ENCODE results near the gene EHBP1. TPM values are rescaled to one million over a fixed set of nuclear protein-coding genes. Genes with fewer than 3 reads are reported as not detected.
"Not testable (repeated sequence)": the region's sequence is repeated elsewhere in the genome, so short reads cannot be mapped to it uniquely, and the experiment has no call there.

The EHBP1 gene
- total and polyA plus RNA-seq, 11 donors = 5.2 to 34.2 (median 18.1) TPM

DNA sequence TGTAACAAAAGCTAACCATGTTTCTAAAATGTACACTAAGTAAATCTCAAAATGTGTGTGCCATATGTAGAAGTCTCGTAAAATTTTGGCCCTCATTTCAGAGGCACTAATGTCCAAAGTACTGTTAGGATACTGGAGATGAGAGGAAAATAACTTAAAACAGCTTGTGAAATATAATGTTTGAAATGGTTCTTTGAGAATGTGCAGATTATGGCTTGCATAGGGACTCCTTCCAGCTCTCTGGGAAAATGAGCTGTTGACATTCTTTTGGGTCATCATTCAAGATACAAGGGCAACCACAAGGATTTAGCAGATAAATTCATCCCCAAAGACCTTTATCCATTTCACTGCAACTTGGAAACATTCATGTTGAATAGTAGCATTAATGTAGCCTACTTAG lies 307.0 kb downstream of the EHBP1 start:
- intact Hi-C loops (cut with DNase I) = no loop called here
- TF ChIP-seq POLR2A (IDR thresholded peaks at IDR 0.05) = no peak
- TF ChIP-seq, protein P1, sequence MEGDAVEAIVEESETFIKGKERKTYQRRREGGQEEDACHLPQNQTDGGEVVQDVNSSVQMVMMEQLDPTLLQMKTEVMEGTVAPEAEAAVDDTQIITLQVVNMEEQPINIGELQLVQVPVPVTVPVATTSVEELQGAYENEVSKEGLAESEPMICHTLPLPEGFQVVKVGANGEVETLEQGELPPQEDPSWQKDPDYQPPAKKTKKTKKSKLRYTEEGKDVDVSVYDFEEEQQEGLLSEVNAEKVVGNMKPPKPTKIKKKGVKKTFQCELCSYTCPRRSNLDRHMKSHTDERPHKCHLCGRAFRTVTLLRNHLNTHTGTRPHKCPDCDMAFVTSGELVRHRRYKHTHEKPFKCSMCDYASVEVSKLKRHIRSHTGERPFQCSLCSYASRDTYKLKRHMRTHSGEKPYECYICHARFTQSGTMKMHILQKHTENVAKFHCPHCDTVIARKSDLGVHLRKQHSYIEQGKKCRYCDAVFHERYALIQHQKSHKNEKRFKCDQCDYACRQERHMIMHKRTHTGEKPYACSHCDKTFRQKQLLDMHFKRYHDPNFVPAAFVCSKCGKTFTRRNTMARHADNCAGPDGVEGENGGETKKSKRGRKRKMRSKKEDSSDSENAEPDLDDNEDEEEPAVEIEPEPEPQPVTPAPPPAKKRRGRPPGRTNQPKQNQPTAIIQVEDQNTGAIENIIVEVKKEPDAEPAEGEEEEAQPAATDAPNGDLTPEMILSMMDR (IDR thresholded peaks at IDR 0.05) = no peak
- no peak overlapping the region for H3K4me3 ChIP-seq

DNA sequence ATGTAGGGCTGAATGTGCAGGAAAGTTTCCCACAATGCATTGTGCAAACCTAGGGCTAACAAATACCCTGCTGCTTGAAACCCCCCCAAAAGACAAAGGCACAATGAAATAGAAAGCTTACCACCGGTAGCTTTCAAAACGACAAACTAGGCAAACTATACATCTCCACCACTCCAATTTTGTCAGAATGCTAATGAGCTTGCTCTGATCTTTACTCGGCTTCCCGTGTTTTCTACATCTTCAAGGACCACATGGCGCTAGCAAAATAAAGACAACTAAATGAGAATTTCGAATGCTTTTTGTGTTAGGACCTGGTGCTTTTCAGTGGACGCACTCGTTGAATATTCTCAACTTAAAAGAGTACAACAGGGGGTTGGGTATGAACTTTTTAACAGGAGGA lies 307.9 kb downstream of the EHBP1 start:
- intact Hi-C loops (cut with DNase I) = no loop called here
- no peak for DNase-seq
- H3K36me3 ChIP-seq = peaks cover 0 to 45% (median 0%) of the 10 kb centered on the region in 9 donors
- ATAC-seq = no peak
- no peaks in the 10 kb centered on the region for H3K4me1 ChIP-seq
- no peaks in the 10 kb centered on the region for H3K27me3 ChIP-seq
- no peak overlapping the region for H3K27ac ChIP-seq
- 82 to 91% (median 90%) methylated on average over 8 of the region's 8 CpGs for WGBS, 4 donors
- H3K4me3 ChIP-seq = no peak overlapping the region
- H3K9me3 ChIP-seq = no peaks in the 10 kb centered on the region
- no peak for TF ChIP-seq POLR2A (IDR thresholded peaks at IDR 0.05)
- TF ChIP-seq, protein P1 (IDR thresholded peaks at IDR 0.05) = no peak

More for the DNA sequence above, 307.0 kb downstream of the EHBP1 start:
- Histone ChIP-seq H3K4me1 (no peaks in the 10 kb centered on the region), H3K27ac (no peak overlapping the region), H3K36me3 (peaks cover 0 to 45% (median 0%) of the 10 kb centered on the region in 9 donors), H3K9me3 (no peaks in the 10 kb centered on the region), H3K27me3 (no peaks in the 10 kb centered on the region)
- ATAC-seq = no peak
- DNase-seq = no peak
- 97 to 100% (median 98%) methylated on average over 1 of the region's 1 CpG for WGBS, 4 donors

DNA sequence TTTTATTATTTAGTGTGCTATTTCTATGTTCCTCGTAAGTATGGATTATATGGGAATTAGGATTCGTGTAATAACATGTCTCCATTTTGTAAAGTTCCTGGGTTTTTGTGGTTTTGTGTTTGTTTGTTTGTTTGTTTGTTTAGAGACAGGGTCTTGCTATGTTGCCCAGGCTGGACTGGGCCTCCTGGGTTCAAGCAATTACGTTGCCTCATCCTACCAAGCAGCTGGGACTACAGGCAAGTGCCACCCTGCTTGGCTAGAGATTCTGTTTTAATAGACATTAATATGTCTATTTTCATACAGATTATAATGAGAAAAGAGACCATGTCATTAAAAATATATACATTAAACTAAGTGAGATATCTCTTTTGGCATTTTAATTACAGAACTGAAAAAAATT lies 309.9 kb downstream of the EHBP1 start:
- no peaks in the 10 kb centered on the region for H3K4me1 ChIP-seq
- TF ChIP-seq, protein P1 (IDR thresholded peaks at IDR 0.05) = no peak
- no peak for TF ChIP-seq POLR2A (IDR thresholded peaks at IDR 0.05)
- peaks cover 0 to 39% (median 0%) of the 10 kb centered on the region in 9 donors for H3K36me3 ChIP-seq
- H3K4me3 ChIP-seq = no peak overlapping the region
- 96 to 99% (median 97%) methylated on average over 3 of the region's 3 CpGs for WGBS, 4 donors
- no peaks in the 10 kb centered on the region for H3K9me3 ChIP-seq
- no peaks in the 10 kb centered on the region for H3K27me3 ChIP-seq
- no peak overlapping the region for H3K27ac ChIP-seq
- no peak for DNase-seq
- intact Hi-C loops (cut with DNase I) = no loop called here
- no peak for ATAC-seq

DNA sequence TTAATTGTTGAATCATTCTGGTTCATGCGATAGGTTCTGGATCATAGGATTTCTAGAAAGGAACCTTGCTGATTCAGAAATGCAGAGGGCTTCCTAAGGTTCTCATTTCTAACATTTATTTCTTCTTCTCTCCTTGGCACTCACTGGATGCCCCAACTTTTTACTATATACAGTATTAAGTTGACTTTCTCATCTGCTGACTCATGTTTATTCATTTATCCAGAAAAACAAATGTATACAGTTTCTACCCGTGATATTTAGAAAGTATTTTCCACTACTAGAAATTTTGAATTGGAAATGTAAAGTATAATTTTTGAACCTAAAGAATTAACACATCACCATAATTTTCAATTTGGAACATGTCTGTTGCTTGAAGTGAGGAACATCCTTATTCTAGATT lies 312.9 kb downstream of the EHBP1 start:
- intact Hi-C loops (cut with DNase I) = no loop called here
- no peak for ATAC-seq
- Histone ChIP-seq H3K36me3 (peaks cover 0 to 22% (median 0%) of the 10 kb centered on the region in 9 donors), H3K4me1 (no peaks in the 10 kb centered on the region), H3K27me3 (no peaks in the 10 kb centered on the region), H3K27ac (no peak overlapping the region), H3K9me3 (no peaks in the 10 kb centered on the region), H3K4me3 (no peak overlapping the region)
- 93 to 97% (median 96%) methylated on average over 2 of the region's 2 CpGs for WGBS, 4 donors
- TF ChIP-seq POLR2A (IDR thresholded peaks at IDR 0.05) = no peak
- DNase-seq = no peak

DNA sequence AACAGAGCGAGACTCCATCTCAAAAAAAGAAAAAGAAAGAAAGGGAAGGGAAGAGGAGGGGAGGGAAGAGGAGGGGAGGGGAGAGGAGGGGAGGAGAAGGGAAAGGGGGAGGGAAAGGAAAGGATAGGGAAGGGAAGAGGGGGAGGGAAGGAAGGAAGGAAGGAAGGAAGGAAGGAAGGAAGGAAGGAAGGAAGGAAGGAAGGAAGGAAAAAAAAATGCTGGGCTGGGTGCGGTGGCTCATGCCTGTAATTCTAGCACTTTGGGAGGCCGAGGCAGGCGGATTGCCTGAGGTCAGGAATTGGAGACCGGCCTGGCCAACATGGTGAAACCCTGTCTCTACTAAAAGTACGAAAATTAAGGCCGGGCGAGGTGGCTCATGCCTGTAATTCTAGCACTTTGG lies 314.2 kb downstream of the EHBP1 start:
- ATAC-seq, H3K9me3 ChIP-seq, H3K27me3 ChIP-seq, H3K27ac ChIP-seq, H3K36me3 ChIP-seq, H3K4me1 ChIP-seq, H3K4me3 ChIP-seq, DNase-seq: not testable (repeated sequence)
- WGBS, 4 donors = 93 to 95% (median 95%) methylated on average over 8 of the region's 8 CpGs
- intact Hi-C loops (cut with DNase I) = loop anchor here in 4 of 10 donors (5.0 to 10.0 kb wide), 3 partner anchors 232 to 565 kb away; no protein-coding TSS in a partner anchor
